GM23338 (cell line): ENCODE measurements around the gene UNC13C. TPM values are rescaled to one million over a fixed set of nuclear protein-coding genes. Genes with fewer than 3 reads are reported as not detected.

Experiments
- ATAC-seq: fragments of 200-7000 bp; cut with Tn5 transposase; 3 replicates; pipeline ENCODE4 v1.9.1; 2020
- DNase-seq: peaks from one replicate; pipeline ENCODE4 v3.0.0-alpha.2; 2015; ENCODE audit warnings: low spot score
- H2AFZ ChIP-seq: fragments of 200-600 bp; sonication (generic); 2 replicates; pipeline ENCODE4 v1.8.0; 2016; ENCODE audit warnings: antibody characterized with exemption, mild to moderate bottlenecking, moderate library complexity
- H3F3A ChIP-seq: fragments of 200-600 bp; sonication (generic); replicated peaks from 2 replicates; pipeline ENCODE4 v1.8.0; 2017; ENCODE audit warnings: antibody characterized with exemption, mixed run types, low read depth
- H3K27ac ChIP-seq: fragments of 200-600 bp; sonication (generic); 2 replicates; pipeline ENCODE4 v1.6.1; 2016; ENCODE audit warnings: low read depth
- H3K27me3 ChIP-seq: fragments of 200-600 bp; sonication (generic); 2 replicates; pipeline ENCODE4 v1.8.0; 2016; ENCODE audit warnings: mild to moderate bottlenecking, mixed run types, moderate library complexity; ENCODE audit not compliant: insufficient read depth
- H3K36me3 ChIP-seq: fragments of 200-600 bp; sonication (generic); 2 replicates; pipeline ENCODE4 v1.8.0; 2016; ENCODE audit warnings: mild to moderate bottlenecking; ENCODE audit not compliant: insufficient read depth
- H3K4me1 ChIP-seq: fragments of 200-600 bp; sonication (generic); 2 replicates; pipeline ENCODE4 v1.8.0; 2016; ENCODE audit warnings: mild to moderate bottlenecking, moderate library complexity; ENCODE audit not compliant: insufficient read depth
- H3K4me2 ChIP-seq: fragments of 200-600 bp; sonication (generic); 2 replicates; pipeline ENCODE4 v1.7.1; 2017; ENCODE audit warnings: mixed run types
- H3K4me3 ChIP-seq: fragments of 200-600 bp; sonication (generic); 2 replicates; pipeline ENCODE4 v1.6.1; 2016; ENCODE audit warnings: mixed run types
- H3K79me2 ChIP-seq: fragments of 200-600 bp; sonication (generic); replicated peaks from 2 replicates; pipeline ENCODE4 v1.8.0; 2017; ENCODE audit warnings: mild to moderate bottlenecking; ENCODE audit not compliant: insufficient read depth
- H3K9me2 ChIP-seq: fragments of 200-600 bp; sonication (generic); 2 replicates; pipeline ENCODE4 v1.8.0; 2017; ENCODE audit not compliant: insufficient read depth
- H4K20me1 ChIP-seq: fragments of 200-600 bp; sonication (generic); replicated peaks from 2 replicates; pipeline ENCODE4 v1.8.0; 2017; ENCODE audit warnings: mild to moderate bottlenecking; ENCODE audit not compliant: insufficient read depth
- H3K27ac Mint-ChIP-seq: 2 replicates; pipeline ENCODE4 v1.8.0; 2020; ENCODE audit warnings: inconsistent platforms, mild to moderate bottlenecking, moderate library complexity, mixed read lengths
- H3K27me3 Mint-ChIP-seq: 3 replicates; pipeline ENCODE4 v1.8.0; 2022; ENCODE audit warnings: low read depth, mild to moderate bottlenecking, moderate library complexity, mixed read lengths, inconsistent platforms; ENCODE audit not compliant: insufficient read depth, poor library complexity
- H3K36me3 Mint-ChIP-seq: 3 replicates; pipeline ENCODE4 v1.8.0; 2021; ENCODE audit warnings: low read depth, mild to moderate bottlenecking, inconsistent platforms, moderate library complexity, mixed read lengths
- H3K4me1 Mint-ChIP-seq: 3 replicates; pipeline ENCODE4 v1.8.0; 2020; ENCODE audit warnings: mild to moderate bottlenecking, inconsistent platforms, mixed read lengths
- H3K4me3 Mint-ChIP-seq: 3 replicates; pipeline ENCODE4 v1.8.0; 2021; ENCODE audit warnings: moderate library complexity, mild to moderate bottlenecking, inconsistent platforms, mixed read lengths
- H3K9me3 Mint-ChIP-seq: 3 replicates; pipeline ENCODE4 v1.8.0; 2020; ENCODE audit warnings: moderate library complexity, mild to moderate bottlenecking, inconsistent platforms, mixed read lengths
- CREB1 ChIP-seq: fragments of 250-450 bp; sonication (Bioruptor Pico); IDR thresholded peaks from 2 replicates; pipeline ENCODE4 v1.5.0; 2020; ENCODE audit warnings: low read depth, mild to moderate bottlenecking, moderate library complexity
- CTCF ChIP-seq, 2 experiments: fragments of 200-600 bp in 1 of 2; sonication (generic) in 1 of 2; conservative IDR thresholded peaks; 2 replicates each; pipeline versions ENCODE4 v1.5.1 to v1.6.1; 2016 to 2017; ENCODE audit warnings: antibody characterized with exemption in 2 of 2, low read depth in 2 of 2, mild to moderate bottlenecking in 2 of 2, moderate library complexity in 1 of 2
- EZH2 ChIP-seq: fragments of 200-600 bp; sonication (generic); IDR thresholded peaks from one replicate; pipeline ENCODE4 v1.8.0; 2017; ENCODE audit warnings: antibody characterized with exemption, mild to moderate bottlenecking, low read depth; ENCODE audit not compliant: unreplicated experiment
- EZH2phosphoT487 ChIP-seq: fragments of 200-600 bp; sonication (generic); IDR thresholded peaks from one replicate; pipeline ENCODE4 v1.8.1; 2018; ENCODE audit warnings: antibody characterized with exemption; ENCODE audit not compliant: unreplicated experiment
- JUNB ChIP-seq: IDR thresholded peaks from one replicate; pipeline ENCODE4 v1.6.1; 2016; ENCODE audit warnings: antibody characterized with exemption; ENCODE audit not compliant: unreplicated experiment
- NANOG ChIP-seq: IDR thresholded peaks from 2 replicates; pipeline ENCODE4 v1.6.1; 2016; ENCODE audit warnings: antibody characterized with exemption, borderline replicate concordance
- POLR2AphosphoS5 ChIP-seq: IDR thresholded peaks from 2 replicates; pipeline ENCODE4 v1.6.1; 2016; ENCODE audit warnings: antibody characterized with exemption, low read depth
- STAT1 ChIP-seq: IDR thresholded peaks from one replicate; pipeline ENCODE4 v1.6.1; 2016; ENCODE audit warnings: antibody characterized with exemption; ENCODE audit not compliant: unreplicated experiment
- ZNF114 ChIP-seq: fragments of 250-450 bp; sonication (Bioruptor Pico); IDR thresholded peaks from 2 replicates; pipeline ENCODE4 v1.5.0; 2020; ENCODE audit warnings: mild to moderate bottlenecking, moderate library complexity
- ZNF331 ChIP-seq: fragments of 250-450 bp; sonication (Bioruptor Pico); IDR thresholded peaks from 2 replicates; pipeline ENCODE4 v1.5.0; 2020; ENCODE audit warnings: low read depth, mild to moderate bottlenecking, moderate library complexity
- ZNF462 ChIP-seq: fragments of 250-450 bp; sonication (Bioruptor Pico); IDR thresholded peaks from 2 replicates; pipeline ENCODE4 v1.5.0; 2020; ENCODE audit warnings: mild to moderate bottlenecking, moderate library complexity
- polyA plus RNA-seq: library from polyadenylated mRNA; unstranded; fragments of >200 nt; fragmentation: Nextera tagmentation; extraction: Ambion mirVana; gene quantifications from 2 replicates; pipeline ENCODE4 v1.2.1, GENCODE V29; 2016
- total RNA-seq: library from RNA; depleted of rRNA; stranded (reverse); fragments of >200 nt; shearing (Covaris generic); gene quantifications from 2 replicates; pipeline ENCODE4 v1.2.3, GENCODE V29; 2014
- TF ChIP-seq, protein P1 (sequence below): IDR thresholded peaks from 2 replicates; pipeline ENCODE4 v1.6.1; 2016; ENCODE audit warnings: antibody characterized with exemption
- TF ChIP-seq, protein P2 (sequence below): IDR thresholded peaks from one replicate; pipeline ENCODE4 v1.6.1; 2018; ENCODE audit warnings: antibody characterized with exemption; ENCODE audit not compliant: unreplicated experiment

Gene UNC13C
- total and polyA plus RNA-seq, 2 experiments from 2014 or later = 0.03 TPM; not detected in 1

DNA sequence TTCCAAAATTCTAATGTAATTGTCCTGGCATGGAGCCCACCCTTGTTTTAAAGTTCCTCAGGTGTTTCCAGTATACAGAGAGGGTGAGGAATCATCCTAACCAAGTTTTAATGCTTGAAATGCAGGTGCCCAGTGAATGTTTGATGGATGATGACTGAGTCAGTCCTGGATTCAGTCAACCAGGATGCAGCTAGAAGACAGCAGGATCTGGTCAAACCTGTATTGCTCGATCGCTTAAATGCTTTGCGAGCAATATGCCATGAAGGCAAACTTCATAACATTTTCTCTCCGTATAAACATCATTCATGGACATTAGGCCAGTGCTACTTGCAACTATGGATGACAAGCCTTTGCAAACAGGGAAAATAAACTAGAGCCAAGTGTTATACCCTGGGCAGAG is 627.3 kb downstream of the UNC13C start:
- ATAC-seq (no peak), DNase-seq (no peak)
- Histone ChIP-seq H2AFZ (no peak overlapping the region), H3K4me2 (no peak overlapping the region), H3K79me2 (no peaks in the 10 kb centered on the region), H3K36me3 (peaks cover 2% of the 10 kb centered on the region; the same call in 1 of the 2 replicates), H3K27ac (no peak overlapping the region), H3K9me2 (no peaks in the 10 kb centered on the region), H3K27me3 (no peaks in the 10 kb centered on the region), H3K4me1 (no peaks in the 10 kb centered on the region), H4K20me1 (no peaks in the 10 kb centered on the region), H3K4me3 (no peak overlapping the region), H3F3A (no peaks in the 10 kb centered on the region)
- H3K4me1 Mint-ChIP-seq = peaks cover 8% of the 10 kb centered on the region; the same call in 2 of the 3 replicates
- peaks cover 45% of the 10 kb centered on the region for H3K9me3 Mint-ChIP-seq
- H3K27me3 Mint-ChIP-seq = peaks cover 2% of the 10 kb centered on the region
- H3K27ac Mint-ChIP-seq = no peak overlapping the region
- no peaks in the 10 kb centered on the region for H3K36me3 Mint-ChIP-seq
- H3K4me3 Mint-ChIP-seq = no peak overlapping the region
- TF ChIP-seq, protein P1, sequence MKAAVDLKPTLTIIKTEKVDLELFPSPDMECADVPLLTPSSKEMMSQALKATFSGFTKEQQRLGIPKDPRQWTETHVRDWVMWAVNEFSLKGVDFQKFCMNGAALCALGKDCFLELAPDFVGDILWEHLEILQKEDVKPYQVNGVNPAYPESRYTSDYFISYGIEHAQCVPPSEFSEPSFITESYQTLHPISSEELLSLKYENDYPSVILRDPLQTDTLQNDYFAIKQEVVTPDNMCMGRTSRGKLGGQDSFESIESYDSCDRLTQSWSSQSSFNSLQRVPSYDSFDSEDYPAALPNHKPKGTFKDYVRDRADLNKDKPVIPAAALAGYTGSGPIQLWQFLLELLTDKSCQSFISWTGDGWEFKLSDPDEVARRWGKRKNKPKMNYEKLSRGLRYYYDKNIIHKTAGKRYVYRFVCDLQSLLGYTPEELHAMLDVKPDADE = no peak
- TF ChIP-seq JUNB (no peak), CREB1 (CRISPR knock-in tag) (no peak), ZNF331 (CRISPR knock-in tag) (no peak), NANOG (no peak), EZH2phosphoT487 (no peak), EZH2 (no peak), CTCF (conservative IDR thresholded peaks at IDR 0.05; ENCODE audit: low read depth in 2 of 2) (no peak), POLR2AphosphoS5 (no peak), STAT1 (no peak), ZNF114 (CRISPR knock-in tag) (no peak), ZNF462 (no peak)
- TF ChIP-seq, protein P2, sequence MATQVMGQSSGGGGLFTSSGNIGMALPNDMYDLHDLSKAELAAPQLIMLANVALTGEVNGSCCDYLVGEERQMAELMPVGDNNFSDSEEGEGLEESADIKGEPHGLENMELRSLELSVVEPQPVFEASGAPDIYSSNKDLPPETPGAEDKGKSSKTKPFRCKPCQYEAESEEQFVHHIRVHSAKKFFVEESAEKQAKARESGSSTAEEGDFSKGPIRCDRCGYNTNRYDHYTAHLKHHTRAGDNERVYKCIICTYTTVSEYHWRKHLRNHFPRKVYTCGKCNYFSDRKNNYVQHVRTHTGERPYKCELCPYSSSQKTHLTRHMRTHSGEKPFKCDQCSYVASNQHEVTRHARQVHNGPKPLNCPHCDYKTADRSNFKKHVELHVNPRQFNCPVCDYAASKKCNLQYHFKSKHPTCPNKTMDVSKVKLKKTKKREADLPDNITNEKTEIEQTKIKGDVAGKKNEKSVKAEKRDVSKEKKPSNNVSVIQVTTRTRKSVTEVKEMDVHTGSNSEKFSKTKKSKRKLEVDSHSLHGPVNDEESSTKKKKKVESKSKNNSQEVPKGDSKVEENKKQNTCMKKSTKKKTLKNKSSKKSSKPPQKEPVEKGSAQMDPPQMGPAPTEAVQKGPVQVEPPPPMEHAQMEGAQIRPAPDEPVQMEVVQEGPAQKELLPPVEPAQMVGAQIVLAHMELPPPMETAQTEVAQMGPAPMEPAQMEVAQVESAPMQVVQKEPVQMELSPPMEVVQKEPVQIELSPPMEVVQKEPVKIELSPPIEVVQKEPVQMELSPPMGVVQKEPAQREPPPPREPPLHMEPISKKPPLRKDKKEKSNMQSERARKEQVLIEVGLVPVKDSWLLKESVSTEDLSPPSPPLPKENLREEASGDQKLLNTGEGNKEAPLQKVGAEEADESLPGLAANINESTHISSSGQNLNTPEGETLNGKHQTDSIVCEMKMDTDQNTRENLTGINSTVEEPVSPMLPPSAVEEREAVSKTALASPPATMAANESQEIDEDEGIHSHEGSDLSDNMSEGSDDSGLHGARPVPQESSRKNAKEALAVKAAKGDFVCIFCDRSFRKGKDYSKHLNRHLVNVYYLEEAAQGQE = no peak
